22Rv1 (cell line): ENCODE data around the gene TBX2.

Experiments used
- CTCF ChIP-seq: fragments of 450-650 bp; IDR thresholded peaks from 2 replicates; pipeline ENCODE4 v1.5.1; 2017; ENCODE audit warnings: mild to moderate bottlenecking
- ZFX ChIP-seq: fragments of 450-650 bp; IDR thresholded peaks from 2 replicates; pipeline ENCODE4 v1.6.1; 2017; ENCODE audit warnings: antibody characterized with exemption, borderline replicate concordance

GRCh38 chr17:61448042-61448441, 48.4 kb downstream of the TBX2 start:
- TF ChIP-seq CTCF (no peak), ZFX (no peak)
